ENCODE measurements around the gene SERAC1. TPM values are rescaled to one million over a fixed set of nuclear protein-coding genes. Genes with fewer than 3 reads are reported as not detected.

Gene SERAC1
- total and polyA plus RNA-seq, 2 donors (not counting 1 experiment from before 2014, with no cell fraction given), result 1.9 to 5.8 TPM

DNA sequence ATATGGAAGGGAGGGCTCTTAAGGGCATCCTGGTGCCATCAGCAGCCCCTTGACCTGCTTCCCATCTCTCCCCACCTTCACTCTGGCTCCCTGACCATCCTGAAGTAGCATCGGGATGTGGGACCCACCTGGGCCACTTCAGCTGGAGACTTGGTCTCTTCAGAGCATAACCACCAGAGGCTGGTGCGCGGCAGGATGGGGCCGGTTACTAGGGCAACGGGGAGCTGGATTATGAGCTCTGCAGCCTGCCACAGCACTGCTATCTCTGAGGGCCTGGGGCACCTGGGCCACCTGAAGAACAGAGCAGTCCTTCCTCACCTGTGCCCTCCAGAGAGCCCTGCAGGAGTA is 106.7 kb downstream of the SERAC1 start:
- TF ChIP-seq, protein P1, sequence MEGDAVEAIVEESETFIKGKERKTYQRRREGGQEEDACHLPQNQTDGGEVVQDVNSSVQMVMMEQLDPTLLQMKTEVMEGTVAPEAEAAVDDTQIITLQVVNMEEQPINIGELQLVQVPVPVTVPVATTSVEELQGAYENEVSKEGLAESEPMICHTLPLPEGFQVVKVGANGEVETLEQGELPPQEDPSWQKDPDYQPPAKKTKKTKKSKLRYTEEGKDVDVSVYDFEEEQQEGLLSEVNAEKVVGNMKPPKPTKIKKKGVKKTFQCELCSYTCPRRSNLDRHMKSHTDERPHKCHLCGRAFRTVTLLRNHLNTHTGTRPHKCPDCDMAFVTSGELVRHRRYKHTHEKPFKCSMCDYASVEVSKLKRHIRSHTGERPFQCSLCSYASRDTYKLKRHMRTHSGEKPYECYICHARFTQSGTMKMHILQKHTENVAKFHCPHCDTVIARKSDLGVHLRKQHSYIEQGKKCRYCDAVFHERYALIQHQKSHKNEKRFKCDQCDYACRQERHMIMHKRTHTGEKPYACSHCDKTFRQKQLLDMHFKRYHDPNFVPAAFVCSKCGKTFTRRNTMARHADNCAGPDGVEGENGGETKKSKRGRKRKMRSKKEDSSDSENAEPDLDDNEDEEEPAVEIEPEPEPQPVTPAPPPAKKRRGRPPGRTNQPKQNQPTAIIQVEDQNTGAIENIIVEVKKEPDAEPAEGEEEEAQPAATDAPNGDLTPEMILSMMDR (IDR thresholded peaks at IDR 0.05), result no peak
- no peak for TF ChIP-seq EZH2 (IDR thresholded peaks at IDR 0.05; ENCODE audit: borderline replicate concordance, insufficient read depth, low read depth, low read length, poor library complexity, severe bottlenecking)
- H3K4me1 ChIP-seq (ENCODE audit: control insufficient read depth in 2 of 2, insufficient read depth in 2 of 2, low read length in 2 of 2), result no peaks in the 10 kb centered on the region
- H3K4me2 ChIP-seq (replicated peaks; ENCODE audit: low read depth, low read length, poor library complexity, severe bottlenecking), result no peak overlapping the region
- peaks cover 0 to 3% (median 0%) of the 10 kb centered on the region in 3 donors for H3K9me3 ChIP-seq (ENCODE audit: control extremely low read depth in 1 of 3, control insufficient read depth in 2 of 3, insufficient read depth in 1 of 3, low read length in 2 of 3)
- no peaks in the 10 kb centered on the region for H3K79me2 ChIP-seq (ENCODE audit: control insufficient read depth, insufficient read depth, low read length)
- H3K27ac Mint-ChIP-seq, result no peak overlapping the region
- H3K27ac ChIP-seq (ENCODE audit: low read length in 2 of 2), result no peak overlapping the region
- H3K27me3 ChIP-seq (replicated peaks in 1 of 4; ENCODE audit: control extremely low read depth in 1 of 4, control insufficient read depth in 3 of 4, insufficient read depth in 4 of 4, low read length in 3 of 4), result no peaks in the 10 kb centered on the region
- ChIA-PET CTCF (interaction anchor here (1.1 to 1.9 kb wide), 2 partner anchors 8 to 11 kb away, joined by 3 to 5 read pairs; no protein-coding TSS in a partner anchor), POLR2A (no interaction called here)
- H2AFZ ChIP-seq (ENCODE audit: insufficient read depth, low read depth, low read length, poor library complexity, severe bottlenecking), result no peak overlapping the region
- 95% methylated on average over 5 of the region's 5 CpGs for WGBS (ENCODE audit: insufficient coverage)
- H3K4me3 ChIP-seq (ENCODE audit: control extremely low read depth in 1 of 5, extremely low read depth in 1 of 5, insufficient read depth in 1 of 5, low read depth in 2 of 5, low read length in 4 of 5), result no peak overlapping the region
- H3K27me3 Mint-ChIP-seq, result no peaks in the 10 kb centered on the region
- peaks cover 4% of the 10 kb centered on the region for H3K4me1 Mint-ChIP-seq
- intact Hi-C loops (cut with micrococcal nuclease), result no loop called here
- H3K36me3 ChIP-seq (replicated peaks in 1 of 2; ENCODE audit: control extremely low read depth in 1 of 2, control insufficient read depth in 1 of 2, extremely low read depth in 1 of 2, insufficient read depth in 2 of 2, low read length in 1 of 2), result peaks cover 0 to 17% of the 10 kb centered on the region in 2 experiments
- no peaks in the 10 kb centered on the region for H4K20me1 ChIP-seq (ENCODE audit: control insufficient read depth, insufficient read depth, low read length, poor library complexity, severe bottlenecking)
- DNase-seq (no peak), ATAC-seq (ENCODE audit: low read depth) (no peak)
- H3K4me3 Mint-ChIP-seq, result no peak overlapping the region
- H3K9ac ChIP-seq (ENCODE audit: low read length), result no peak overlapping the region
- no peaks in the 10 kb centered on the region for H3K9me3 Mint-ChIP-seq (ENCODE audit: insufficient read depth)

DNA sequence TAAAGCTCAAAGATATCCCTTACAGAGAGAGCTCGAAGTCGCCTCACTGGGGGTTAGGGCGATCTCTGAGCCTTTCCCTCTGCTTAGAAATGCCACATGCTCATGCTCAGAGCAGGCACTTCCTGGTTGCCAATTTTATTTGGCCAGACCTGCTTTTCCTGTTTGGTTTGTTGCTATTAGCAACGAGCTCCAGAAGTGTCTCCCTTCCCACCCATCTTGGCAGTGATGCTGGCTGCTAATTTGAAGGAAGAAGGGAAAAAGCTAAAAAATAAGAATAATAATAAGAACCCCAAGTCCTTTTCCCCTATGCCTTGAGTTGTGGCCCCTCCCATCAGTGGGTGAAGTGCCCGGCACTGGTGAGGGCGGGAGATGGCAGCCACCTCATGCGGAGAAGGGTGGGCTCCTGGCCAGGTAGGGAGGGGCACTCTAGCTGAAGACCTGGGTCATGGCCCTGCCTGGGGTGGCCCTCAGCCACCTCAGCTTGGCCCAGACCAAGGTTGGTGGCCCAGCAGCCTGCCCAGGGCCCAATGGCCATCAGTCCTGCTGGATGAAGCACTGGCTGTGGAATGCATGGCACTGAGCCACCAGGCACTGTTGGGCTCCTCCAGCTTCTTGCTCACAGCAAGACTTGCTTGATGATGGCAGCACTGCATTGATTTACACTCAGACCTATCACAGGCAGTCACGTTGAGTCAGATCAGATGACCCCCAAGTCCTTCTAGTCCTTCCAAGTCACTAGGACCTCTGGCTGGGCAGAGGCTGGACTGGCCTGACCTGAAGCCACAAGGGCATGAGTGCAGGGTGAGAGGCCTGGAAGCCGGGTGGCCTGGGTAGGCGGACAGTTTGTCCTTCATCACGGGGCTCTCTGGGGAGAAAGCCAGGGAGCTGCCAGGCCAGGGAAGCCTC is 107.4 kb downstream of the SERAC1 start:
- H3K4me1 ChIP-seq (ENCODE audit: control insufficient read depth in 2 of 2, insufficient read depth in 2 of 2, low read length in 2 of 2), result no peaks in the 10 kb centered on the region
- H2AFZ ChIP-seq (ENCODE audit: insufficient read depth, low read depth, low read length, poor library complexity, severe bottlenecking), result no peak overlapping the region
- H3K27me3 Mint-ChIP-seq, result no peaks in the 10 kb centered on the region
- H3K79me2 ChIP-seq (ENCODE audit: control insufficient read depth, insufficient read depth, low read length), result no peaks in the 10 kb centered on the region
- ChIA-PET POLR2A (no interaction called here), CTCF (interaction anchor here (1.0 to 1.9 kb wide), 3 partner anchors 9 to 12 kb away, joined by 3 to 10 read pairs (median 5); no protein-coding TSS in a partner anchor)
- no peaks in the 10 kb centered on the region for H4K20me1 ChIP-seq (ENCODE audit: control insufficient read depth, insufficient read depth, low read length, poor library complexity, severe bottlenecking)
- H3K9ac ChIP-seq (ENCODE audit: low read length), result no peak overlapping the region
- H3K9me3 ChIP-seq (ENCODE audit: control extremely low read depth in 1 of 3, control insufficient read depth in 2 of 3, insufficient read depth in 1 of 3, low read length in 2 of 3), result peaks cover 0 to 3% (median 0%) of the 10 kb centered on the region in 3 donors
- H3K4me1 Mint-ChIP-seq, result peaks cover 9% of the 10 kb centered on the region
- WGBS (ENCODE audit: insufficient coverage), result 96% methylated on average over 10 of the region's 11 CpGs
- no peak overlapping the region for H3K4me2 ChIP-seq (replicated peaks; ENCODE audit: low read depth, low read length, poor library complexity, severe bottlenecking)
- H3K27ac Mint-ChIP-seq, result no peak overlapping the region
- H3K9me3 Mint-ChIP-seq (ENCODE audit: insufficient read depth), result no peaks in the 10 kb centered on the region
- DNase-seq (no peak), ATAC-seq (ENCODE audit: low read depth) (no peak)
- peaks cover 0 to 14% of the 10 kb centered on the region in 2 experiments for H3K36me3 ChIP-seq (replicated peaks in 1 of 2; ENCODE audit: control extremely low read depth in 1 of 2, control insufficient read depth in 1 of 2, extremely low read depth in 1 of 2, insufficient read depth in 2 of 2, low read length in 1 of 2)
- no peaks in the 10 kb centered on the region for H3K27me3 ChIP-seq (replicated peaks in 1 of 4; ENCODE audit: control extremely low read depth in 1 of 4, control insufficient read depth in 3 of 4, insufficient read depth in 4 of 4, low read length in 3 of 4)
- no peak overlapping the region for H3K4me3 Mint-ChIP-seq
- TF ChIP-seq EZH2 (IDR thresholded peaks at IDR 0.05; ENCODE audit: borderline replicate concordance, insufficient read depth, low read depth, low read length, poor library complexity, severe bottlenecking), result no peak
- TF ChIP-seq, protein P1 (IDR thresholded peaks at IDR 0.05), result no peak
- H3K27ac ChIP-seq (ENCODE audit: low read length in 2 of 2), result no peak overlapping the region
- H3K4me3 ChIP-seq (ENCODE audit: control extremely low read depth in 1 of 5, extremely low read depth in 1 of 5, insufficient read depth in 1 of 5, low read depth in 2 of 5, low read length in 4 of 5), result no peak overlapping the region
- intact Hi-C loops (cut with micrococcal nuclease), result no loop called here

Measured in B cell (primary cell).